GM19193 (cell line): ENCODE data around the gene KCNAB3.
A peak's percentile ranks its signal among the peaks of the same experiment; 100 is the strongest.

Experiments
- POLR2A ChIP-seq: IDR thresholded peaks from 4 replicates; pipeline ENCODE4 v1.6.1; 2011; ENCODE audit not compliant: insufficient read depth, insufficient read length; ENCODE audit errors: extremely low read depth

Gene KCNAB3

GRCh38 chr17:7950578-7950977, 20.9 kb upstream of the KCNAB3 start:
- TF ChIP-seq POLR2A: no peak

GRCh38 chr17:7947651-7948050, 18.0 kb upstream of the KCNAB3 start:
- no peak for TF ChIP-seq POLR2A

DNA sequence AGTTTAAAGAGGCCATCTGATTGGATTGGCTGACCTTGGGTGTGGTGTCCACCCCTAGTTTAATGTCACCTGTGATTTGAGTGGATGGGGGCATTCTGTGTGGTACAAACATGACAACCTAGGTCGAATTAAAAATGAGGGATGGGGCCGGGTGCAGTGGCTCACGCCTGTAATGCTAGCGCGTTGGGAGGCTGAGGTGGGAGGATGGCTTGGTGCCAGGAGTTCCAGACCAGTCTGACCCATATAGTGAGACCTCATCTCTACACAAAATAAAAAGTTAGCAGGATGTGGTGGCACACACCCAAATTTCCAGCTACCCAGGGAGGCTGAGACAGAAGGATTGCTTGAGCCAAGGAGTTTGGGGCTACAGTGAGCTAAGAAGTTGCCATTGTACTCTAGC, 16.8 kb upstream of the KCNAB3 start:
- no peak for TF ChIP-seq POLR2A

DNA sequence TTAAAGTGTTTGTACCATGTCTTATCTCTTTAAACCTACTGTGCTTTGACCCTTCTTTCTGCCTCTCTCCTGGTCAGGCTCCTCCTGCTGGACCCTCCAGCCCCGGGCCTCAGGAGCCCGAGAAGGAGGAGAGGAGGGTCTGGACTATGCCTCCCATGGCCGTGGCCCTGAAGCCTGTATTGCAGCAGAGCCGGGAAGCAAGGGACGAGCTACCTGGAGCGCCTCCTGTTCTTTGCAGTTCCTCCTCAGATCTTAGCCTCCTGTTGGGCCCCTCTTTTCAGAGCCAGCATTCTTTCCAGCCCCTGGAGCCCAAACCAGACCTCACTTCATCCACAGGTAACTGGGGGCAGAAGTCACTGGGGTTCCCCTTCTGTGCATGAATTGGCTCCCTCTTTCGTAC, 16.0 kb upstream of the KCNAB3 start:
- TF ChIP-seq POLR2A: no peak

DNA sequence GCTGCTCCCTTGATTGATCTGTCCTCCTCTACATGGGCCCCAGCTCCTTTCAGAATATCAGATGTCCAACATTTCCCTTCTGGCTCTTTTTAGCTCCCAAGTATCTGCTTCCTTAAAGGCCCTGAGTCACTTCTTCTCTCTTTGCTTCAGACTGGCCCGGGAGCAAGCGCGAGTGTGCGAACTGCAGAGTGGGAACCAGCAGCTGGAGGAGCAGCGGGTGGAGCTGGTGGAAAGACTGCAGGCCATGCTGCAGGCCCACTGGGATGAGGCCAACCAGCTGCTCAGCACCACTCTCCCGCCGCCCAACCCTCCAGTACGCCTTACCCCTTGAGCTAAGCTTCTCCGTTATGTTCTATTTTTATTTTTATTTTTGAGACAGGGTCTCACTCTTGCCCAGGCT, 14.7 kb upstream of the KCNAB3 start:
- TF ChIP-seq POLR2A: no peak

DNA sequence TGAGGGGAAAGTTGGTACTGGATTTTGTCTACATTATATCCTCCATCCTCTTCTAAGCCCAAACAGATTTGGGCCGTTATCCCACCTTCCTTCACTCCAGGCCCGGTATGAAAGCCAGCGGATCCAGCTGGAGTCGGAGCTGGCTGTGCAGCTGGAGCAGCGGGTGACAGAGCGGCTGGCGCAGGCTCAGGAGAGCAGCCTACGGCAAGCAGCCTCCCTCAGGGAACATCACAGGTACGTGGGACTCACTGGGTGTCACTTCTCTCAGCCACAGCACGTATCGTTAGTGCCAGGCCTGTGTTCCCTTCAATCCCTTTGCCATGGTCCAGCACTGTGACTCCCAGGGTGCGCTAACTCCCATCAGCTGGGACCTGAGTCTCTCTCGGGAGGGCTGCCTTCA, 13.6 kb upstream of the KCNAB3 start:
- TF ChIP-seq POLR2A: no peak

- TF ChIP-seq POLR2A: no peak
These were observed 11.1 kb upstream of the KCNAB3 start for GRCh38 chr17:7940743-7941142.

DNA sequence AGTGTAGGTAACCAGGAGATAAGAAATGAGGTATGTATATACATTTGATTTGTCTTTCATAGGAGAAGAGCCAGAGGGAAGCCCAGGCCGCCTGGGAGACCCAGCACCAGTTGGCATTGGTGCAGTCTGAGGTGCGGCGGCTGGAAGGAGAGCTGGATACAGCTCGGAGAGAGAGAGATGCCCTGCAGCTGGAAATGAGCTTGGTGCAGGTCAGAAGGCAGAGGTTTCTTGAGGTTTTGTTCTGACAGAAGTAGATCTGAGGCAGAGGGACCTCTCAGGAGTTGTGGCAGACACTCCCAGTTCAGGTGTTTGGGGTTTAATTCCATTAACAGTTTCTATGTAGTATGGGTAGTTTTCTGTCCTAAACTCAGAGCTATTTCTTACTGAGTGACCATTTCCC, 10.4 kb upstream of the KCNAB3 start:
- no peak for TF ChIP-seq POLR2A

- TF ChIP-seq POLR2A: no peak
These were observed 6.2 kb upstream of the KCNAB3 start for GRCh38 chr17:7935859-7936258.

DNA sequence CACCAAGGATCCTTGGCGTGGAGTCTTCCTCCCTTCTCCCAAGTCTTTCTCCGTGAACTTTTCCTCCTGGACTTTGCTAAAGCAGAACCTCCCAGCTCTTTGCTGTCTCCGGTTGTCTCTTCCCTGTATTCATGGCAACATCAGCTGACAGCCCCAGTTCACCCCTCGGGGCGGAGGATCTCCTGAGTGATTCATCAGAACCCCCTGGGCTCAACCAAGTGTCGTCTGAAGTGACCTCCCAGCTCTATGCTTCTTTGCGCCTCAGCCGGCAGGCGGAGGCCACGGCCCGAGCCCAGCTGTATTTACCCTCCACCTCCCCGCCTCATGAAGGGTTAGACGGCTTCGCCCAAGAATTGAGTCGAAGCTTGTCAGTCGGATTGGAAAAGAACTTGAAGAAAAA, 3.3 kb upstream of the KCNAB3 start:
- TF ChIP-seq POLR2A: no peak

GRCh38 chr17:7932483-7932891, 2.8 kb upstream of the KCNAB3 start:
- no peak for TF ChIP-seq POLR2A

DNA sequence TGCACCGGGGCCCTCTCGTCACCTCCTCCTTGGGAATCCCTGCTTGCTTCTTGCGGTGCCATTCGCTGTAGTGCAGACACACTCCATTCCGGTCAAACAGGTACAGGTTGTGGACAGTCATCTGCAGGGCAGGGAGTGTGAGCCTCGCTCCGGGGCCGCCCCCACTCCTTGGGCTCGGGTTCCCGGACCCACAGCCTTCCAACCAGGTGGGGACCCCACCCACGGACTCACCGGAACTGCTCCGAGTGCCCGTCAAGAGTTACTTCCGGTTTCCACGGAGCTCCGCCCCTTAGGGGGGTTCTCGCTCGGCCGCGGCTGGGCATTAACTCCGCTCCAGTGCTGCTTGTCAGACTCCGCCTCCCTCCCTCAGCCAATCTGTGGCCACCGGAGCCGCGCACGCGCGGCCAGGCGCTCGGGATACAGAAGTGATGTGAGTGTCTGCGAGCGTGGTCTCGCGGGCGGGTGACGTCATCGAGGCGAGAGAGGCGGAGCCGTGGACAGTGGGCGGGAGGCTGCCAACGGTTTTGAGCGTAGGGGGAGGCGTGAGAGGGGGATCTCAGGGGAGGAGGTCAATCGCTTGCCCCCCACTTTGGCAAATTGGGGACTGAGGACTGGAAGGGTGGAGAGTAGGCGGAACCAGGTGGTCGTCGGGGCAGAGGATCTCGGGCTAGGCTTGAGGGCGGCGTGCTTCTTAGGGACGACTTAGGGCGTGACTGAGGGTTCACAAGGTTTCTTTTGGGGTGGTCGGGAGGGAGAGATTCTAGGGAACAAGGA, 2.2 kb upstream of the KCNAB3 start, which contains the start of the genes CNTROB and TRAPPC1:
TSS of gene CNTROB (plus strand) at position 498 of the 774 bp plus-strand sequence. CDS start 874 bp downstream, outside the sequence.
TSS of gene TRAPPC1 (minus strand) at position 238 of the 774 bp plus-strand sequence. CDS start at position 121, 117 bp downstream.
- peak; percentile 66 for TF ChIP-seq POLR2A

DNA sequence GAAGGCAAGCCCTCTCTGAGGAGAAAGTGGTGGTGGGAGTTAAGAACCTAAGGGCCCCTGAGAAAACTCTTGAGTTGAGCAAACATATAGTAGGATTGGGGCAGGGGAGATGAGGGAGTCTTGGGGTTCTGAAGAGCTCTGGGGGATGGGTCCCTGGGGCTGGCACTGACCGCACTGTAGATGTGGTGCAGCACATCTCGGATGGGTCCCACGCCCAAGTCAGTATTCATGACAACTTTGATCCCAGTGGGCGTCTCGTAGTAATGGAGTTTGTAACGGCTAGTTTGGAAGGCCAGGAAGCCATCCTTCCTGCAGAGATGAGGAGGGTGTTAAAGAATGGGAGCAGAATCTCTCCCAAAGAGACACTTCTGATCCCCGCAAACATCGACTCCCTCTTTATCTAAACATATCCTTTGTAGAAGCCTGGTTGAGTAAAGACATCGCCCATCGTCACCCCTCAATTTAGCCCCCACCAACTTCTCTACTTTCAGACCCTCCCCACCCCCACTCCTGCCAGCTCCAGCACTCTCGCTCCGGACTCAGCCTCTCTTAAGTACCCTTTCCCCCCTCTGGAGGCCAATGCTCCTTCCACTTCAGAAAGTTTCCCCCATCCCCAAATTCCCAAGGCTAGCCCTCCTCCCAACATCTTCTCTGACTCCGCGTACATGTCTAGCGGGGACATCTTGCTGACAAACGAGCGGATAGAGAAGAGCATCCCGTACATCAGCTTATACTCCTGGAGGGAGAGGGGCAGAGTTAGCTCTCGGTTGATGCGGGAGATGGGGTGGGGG, 1.4 kb upstream of the KCNAB3 start:
- TF ChIP-seq POLR2A: no peak

- TF ChIP-seq POLR2A: no peak
These were observed 2.1 kb downstream of the KCNAB3 start for GRCh38 chr17:7927596-7927995.

- peak; percentile 69 for TF ChIP-seq POLR2A
These were observed 6.6 kb downstream of the KCNAB3 start for GRCh38 chr17:7922845-7923628.
